Heart left ventricle (tissue), 16 donors: ENCODE measurements around the gene APOB. TPM values are rescaled to one million over a fixed set of nuclear protein-coding genes. Genes with fewer than 3 reads are reported as not detected.

Experiments
- ATAC-seq, 4 donors: fragments of 200-7000 bp; cut with Tn5 transposase; one replicate each; pipeline ENCODE4 v1.9.1; 2020 to 2022; ENCODE audit warnings: moderate library complexity in 4 of 4, mild to moderate bottlenecking in 3 of 4, moderate number of reproducible peaks in 1 of 4
- DNase-seq, 5 donors: peaks; one replicate each; pipeline ENCODE4 v3.0.0-alpha.2; 2020
- H3K27ac ChIP-seq, 12 donors: fragments of 200-600 bp; sonication (generic) in 4 of 12; one replicate each; pipeline versions ENCODE4 v1.5.0 to v1.8.0; 2016 to 2022; ENCODE audit warnings: mild to moderate bottlenecking in 2 of 12
- H3K27me3 ChIP-seq, 9 donors: fragments of 200-600 bp; sonication (generic) in 2 of 9; one replicate each; pipeline versions ENCODE4 v1.5.1 to v1.8.0; 2016 to 2022; ENCODE audit warnings: mild to moderate bottlenecking in 3 of 9
- H3K36me3 ChIP-seq, 9 donors: fragments of 200-600 bp; sonication (generic) in 2 of 9; one replicate each; pipeline versions ENCODE4 v1.5.0 to v1.8.0; 2018 to 2022; ENCODE audit warnings: mild to moderate bottlenecking in 2 of 9
- H3K4me1 ChIP-seq, 12 donors: fragments of 200-600 bp; sonication (generic) in 4 of 12; one replicate each; pipeline versions ENCODE4 v1.5.0 to v1.8.0; 2016 to 2022; ENCODE audit warnings: mild to moderate bottlenecking in 3 of 12
- H3K4me3 ChIP-seq, 12 donors: fragments of 200-600 bp; sonication (generic) in 4 of 12; one replicate each; pipeline versions ENCODE4 v1.5.0 to v1.8.0; 2017 to 2022; ENCODE audit warnings: mild to moderate bottlenecking in 9 of 12, moderate library complexity in 4 of 12
- H3K9me3 ChIP-seq, 12 donors: fragments of 200-600 bp; sonication (generic) in 4 of 12; one replicate each; pipeline versions ENCODE4 v1.5.0 to v1.8.0; 2016 to 2022; ENCODE audit warnings: mild to moderate bottlenecking in 1 of 12
- CTCF ChIP-seq, 12 donors: fragments of 200-600 bp; sonication (generic) in 4 of 12; IDR thresholded peaks; one replicate each; pipeline versions ENCODE4 v1.5.0 to v1.8.0; 2018 to 2022; ENCODE audit warnings: antibody characterized with exemption in 12 of 12, mild to moderate bottlenecking in 5 of 12
- POLR2A ChIP-seq, 2 donors: fragments of 450-650 bp; IDR thresholded peaks; one replicate each; pipeline ENCODE4 v1.6.1; 2017; ENCODE audit warnings: antibody characterized with exemption in 2 of 2, mild to moderate bottlenecking in 2 of 2, moderate library complexity in 2 of 2
- WGBS, 4 donors: extraction: QIAGEN DNeasy Blood & Tissue Kit in 2 of 4; methylation state at CpG; one replicate each; pipeline versions ENCODE4 v1.1.5 to v1.1.7; 2013 to 2018; 5-methylcytosine and 5-hydroxymethylcytosine counted together
- intact Hi-C, 10 donors: fragments of 100-400 bp; cut with DNase I; formaldehyde crosslinking; loops; one replicate each; pipeline versions ENCODE4 v1.11.1 to v1.14.2; 2022
- polyA plus RNA-seq, 2 donors: library from polyadenylated mRNA; stranded (reverse); fragments of 200-250 nt; gene quantifications; one replicate each; pipeline ENCODE4 v1.2.3, GENCODE V29; 2013
- total RNA-seq, 9 donors: library from RNA; depleted of rRNA in 2 of 9; stranded (reverse); fragments of >200 nt in 2 of 9; fragmentation: NEBNext Ultra II Directional in 3 of 9; extraction: Animal tissue kit (Norgen Biotek cat#: 25700) in 3 of 9; gene quantifications; one replicate each; pipeline versions ENCODE4 v1.1.0 to v1.2.4, GENCODE V29; 2016 to 2023
- donor health status: ischemic (EF 13 %, LVEDD 7.1; RV severe dilation, severe dysfunction).
- donor health status: healthy with polysubstance abuse.
- donor health status: DM: no; HTN: yes; CAD: no.
- donor health status: DM: no; HTN: no; CAD: no.
- donor health status: ischemic (EF 25% LVEDD 6.9; RV normal size, moderate dysfunction).
- donor health status: ischemic (EF 25% LVEDD 5.7; RV mildly dilated, moderate dysfunction).
- donor health status: healthy.
- donor health status: DM: yes; HTN: yes; CAD: no.
- donor health status: ischemic (EF 35%, LVEDD 5.7; RV mildly dilated, moderate dysfunction).
- donor health status: nonischemic (EF 11% LVEDD 7.7; RV severe dilation, severe dysfunction).
- donor health status: DM: yes; HTN: yes; CAD: no.
- donor health status: PGD.
- donor health status: ischemic (EF 29% LVEDD 5.4; RV normal size, mild dysfunction).
- donor health status: nonischemic (EF 23%, LVEDD 6.1; RV moderate dilation, normal function).

APOB gene
- total and polyA plus RNA-seq, 11 donors, result 0.72 to 55.6 (median 11.3) TPM

- DNase-seq, result no peak
- intact Hi-C loops, result no loop called here
- 63 to 75% (median 65%) methylated on average over 1 of the region's 1 CpG for WGBS, 4 donors
- Histone ChIP-seq H3K9me3 (peaks cover 0 to 33% (median 4%) of the 10 kb centered on the region in 12 donors), H3K4me1 (no peaks in the 10 kb centered on the region), H3K27ac (no peak overlapping the region), H3K36me3 (no peaks in the 10 kb centered on the region), H3K4me3 (no peak overlapping the region), H3K27me3 (no peaks in the 10 kb centered on the region)
- TF ChIP-seq POLR2A (IDR thresholded peaks at IDR 0.05), result no peak
- no peak for TF ChIP-seq CTCF (IDR thresholded peaks at IDR 0.05)
- ATAC-seq, result no peak
Measured at GRCh38 chr2:21078296-21078695, 34.4 kb upstream of the APOB start.

- H3K27me3 ChIP-seq, result no peaks in the 10 kb centered on the region
- H3K9me3 ChIP-seq, result peaks cover 0 to 3% (median 0%) of the 10 kb centered on the region in 12 donors
- intact Hi-C loops, result loop anchor here in 1 of 10 donors (5.0 kb wide), 1 partner anchor 1390 kb away; no protein-coding TSS in a partner anchor
- DNase-seq (no peak), ATAC-seq (no peak)
- H3K36me3 ChIP-seq, result no peaks in the 10 kb centered on the region
- TF ChIP-seq POLR2A (IDR thresholded peaks at IDR 0.05) (no peak), CTCF (IDR thresholded peaks at IDR 0.05) (no peak)
- no peak overlapping the region for H3K4me3 ChIP-seq
- no peak overlapping the region for H3K27ac ChIP-seq
- WGBS, 4 donors, result 76 to 84% (median 80%) methylated on average over 4 of the region's 4 CpGs
- H3K4me1 ChIP-seq, result no peaks in the 10 kb centered on the region
Measured at GRCh38 chr2:21072477-21073242, 28.8 kb upstream of the APOB start.

GRCh38 chr2:21070341-21071257 lies 26.7 kb upstream of the APOB start:
- H3K9me3 ChIP-seq, result no peaks in the 10 kb centered on the region
- intact Hi-C loops, result loop anchor here in 1 of 10 donors (5.0 kb wide), 1 partner anchor 1392 kb away; no protein-coding TSS in a partner anchor
- H3K27ac ChIP-seq, result no peak overlapping the region
- no peak overlapping the region for H3K4me3 ChIP-seq
- no peaks in the 10 kb centered on the region for H3K27me3 ChIP-seq
- no peaks in the 10 kb centered on the region for H3K36me3 ChIP-seq
- ATAC-seq (no peak), DNase-seq (no peak)
- no peaks in the 10 kb centered on the region for H3K4me1 ChIP-seq
- 79 to 83% (median 80%) methylated on average over 9 of the region's 9 CpGs for WGBS, 4 donors
- no peak for TF ChIP-seq CTCF (IDR thresholded peaks at IDR 0.05)
- TF ChIP-seq POLR2A (IDR thresholded peaks at IDR 0.05), result no peak
